Smooth muscle cell (in vitro differentiated cells): ENCODE results near the gene SGPP1. TPM values are rescaled to one million over a fixed set of nuclear protein-coding genes. Genes with fewer than 3 reads are reported as not detected.

Experiments
- DNase-seq: peaks from one replicate; lab custom pipeline; 2025; ENCODE audit not compliant: unreplicated experiment; lab: John Stamatoyannopoulos, UW
- H2AFZ ChIP-seq: fragments of 200-600 bp; sonication (generic); 2 replicates; pipeline ENCODE4 v1.6.0; 2016; ENCODE audit warnings: antibody characterized with exemption, low read depth, mild to moderate bottlenecking
- H3F3A ChIP-seq: fragments of 200-600 bp; sonication (generic); 2 replicates; pipeline ENCODE4 v1.6.0; 2017; ENCODE audit warnings: antibody characterized with exemption, low read depth
- H3K27ac ChIP-seq: fragments of 200-600 bp; sonication (generic); 2 replicates; pipeline ENCODE4 v1.5.1; 2016; ENCODE audit warnings: low read depth, mild to moderate bottlenecking
- H3K27me3 ChIP-seq: fragments of 200-600 bp; sonication (generic); 2 replicates; pipeline ENCODE4 v1.6.1; 2016; ENCODE audit warnings: low read depth, mild to moderate bottlenecking
- H3K36me3 ChIP-seq: fragments of 200-600 bp; sonication (generic); 2 replicates; pipeline ENCODE4 v1.5.1; 2016; ENCODE audit warnings: low read depth
- H3K4me1 ChIP-seq: fragments of 200-600 bp; sonication (generic); 2 replicates; pipeline ENCODE4 v1.5.1; 2016; ENCODE audit warnings: low read depth
- H3K4me2 ChIP-seq: fragments of 200-600 bp; sonication (generic); 2 replicates; pipeline ENCODE4 v1.6.0; 2016; ENCODE audit warnings: mild to moderate bottlenecking
- H3K4me3 ChIP-seq: fragments of 200-600 bp; sonication (generic); 2 replicates; pipeline ENCODE4 v1.5.1; 2016; ENCODE audit warnings: mild to moderate bottlenecking
- H3K79me2 ChIP-seq: fragments of 200-600 bp; sonication (generic); 2 replicates; pipeline ENCODE4 v1.6.0; 2016; ENCODE audit warnings: low read depth, mild to moderate bottlenecking
- H3K9ac ChIP-seq: fragments of 200-600 bp; sonication (generic); 2 replicates; pipeline ENCODE4 v1.6.0; 2016; ENCODE audit warnings: low read depth
- H3K9me3 ChIP-seq: fragments of 200-600 bp; sonication (generic); replicated peaks from 2 replicates; pipeline ENCODE4 v1.5.1; 2016; ENCODE audit warnings: low read depth
- H4K20me1 ChIP-seq: fragments of 200-600 bp; sonication (generic); 2 replicates; pipeline ENCODE4 v1.6.0; 2016; ENCODE audit warnings: low read depth
- CTCF ChIP-seq: fragments of 200-600 bp; sonication (generic); IDR thresholded peaks from 2 replicates; pipeline ENCODE4 v1.5.1; 2017; ENCODE audit warnings: borderline replicate concordance, mild to moderate bottlenecking, antibody characterized with exemption; ENCODE audit not compliant: insufficient read depth, poor library complexity, severe bottlenecking
- WGBS: methylation state at CpG from one replicate; pipeline ENCODE4 v1.1.7; 2016; ENCODE audit warnings: low lambda C conversion rate; 5-methylcytosine and 5-hydroxymethylcytosine counted together
- polyA plus RNA-seq: library from polyadenylated mRNA; unstranded; fragments of >200 nt; fragmentation: Nextera tagmentation; extraction: Ambion mirVana; gene quantifications from 2 replicates; pipeline ENCODE4 v1.2.1, GENCODE V29; 2016
- total RNA-seq: library from RNA; depleted of rRNA; stranded (reverse); fragments of >200 nt; gene quantifications from 2 replicates; pipeline ENCODE4 v1.2.3, GENCODE V29; 2014

The SGPP1 gene
- total and polyA plus RNA-seq, 2 experiments from 2014 or later = 16.0 to 25.8 TPM

GRCh38 chr14:63676615-63677014 lies 51.2 kb downstream of the SGPP1 start:
- no peak for TF ChIP-seq CTCF
- H3K27me3 ChIP-seq = no peaks in the 10 kb centered on the region
- H3K4me2 ChIP-seq = no peak overlapping the region
- H3K4me1 ChIP-seq = no peaks in the 10 kb centered on the region
- H3K9ac ChIP-seq = no peak overlapping the region
- DNase-seq = no peak
- no peaks in the 10 kb centered on the region for H3K79me2 ChIP-seq
- no peaks in the 10 kb centered on the region for H3K9me3 ChIP-seq
- H3F3A ChIP-seq = no peaks in the 10 kb centered on the region
- H3K4me3 ChIP-seq = no peak overlapping the region
- no peak overlapping the region for H3K27ac ChIP-seq
- H3K36me3 ChIP-seq = no peaks in the 10 kb centered on the region
- no peaks in the 10 kb centered on the region for H4K20me1 ChIP-seq
- WGBS = 98% methylated on average over 3 of the region's 3 CpGs
- no peak overlapping the region for H2AFZ ChIP-seq

DNA sequence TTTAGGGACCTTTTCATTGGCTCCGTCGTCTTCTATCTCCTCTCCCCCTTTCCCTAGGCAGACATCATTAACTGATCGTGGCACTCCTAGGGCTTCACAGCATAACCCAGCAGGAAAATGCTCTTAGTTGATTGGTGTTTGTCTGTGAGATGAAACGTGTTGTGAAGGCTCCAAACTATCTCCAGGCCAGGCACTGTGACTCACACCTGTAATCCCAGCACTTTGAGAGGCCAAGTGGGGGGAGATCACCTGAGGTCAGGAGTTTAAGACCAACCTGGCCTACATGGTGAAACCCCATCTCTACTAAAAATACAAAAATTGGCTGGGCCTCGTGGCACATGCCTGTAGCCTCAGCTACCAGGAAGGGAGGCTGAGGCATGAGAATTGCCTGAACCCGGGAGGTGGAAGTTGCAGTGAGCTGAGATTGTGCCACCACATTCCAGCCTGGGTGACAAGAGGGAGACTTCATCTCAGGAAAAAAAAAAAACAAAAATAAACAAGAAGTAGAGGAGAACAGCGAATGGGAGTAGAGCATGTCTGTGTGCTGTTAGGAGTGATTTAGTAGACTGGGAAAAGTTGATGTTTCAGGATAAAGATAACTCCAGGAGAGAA lies 53.9 kb downstream of the SGPP1 start:
- H3K4me1 ChIP-seq = no peaks in the 10 kb centered on the region
- no peaks in the 10 kb centered on the region for H4K20me1 ChIP-seq
- no peaks in the 10 kb centered on the region for H3K36me3 ChIP-seq
- WGBS = 67% methylated on average over 7 of the region's 7 CpGs
- H3K79me2 ChIP-seq = no peaks in the 10 kb centered on the region
- no peak for DNase-seq
- H3K27me3 ChIP-seq = no peaks in the 10 kb centered on the region
- no peak for TF ChIP-seq CTCF
- no peaks in the 10 kb centered on the region for H3F3A ChIP-seq
- H2AFZ ChIP-seq = no peak overlapping the region
- no peak overlapping the region for H3K27ac ChIP-seq
- no peak overlapping the region for H3K4me3 ChIP-seq
- H3K9ac ChIP-seq = no peak overlapping the region
- no peak overlapping the region for H3K4me2 ChIP-seq
- no peaks in the 10 kb centered on the region for H3K9me3 ChIP-seq

DNA sequence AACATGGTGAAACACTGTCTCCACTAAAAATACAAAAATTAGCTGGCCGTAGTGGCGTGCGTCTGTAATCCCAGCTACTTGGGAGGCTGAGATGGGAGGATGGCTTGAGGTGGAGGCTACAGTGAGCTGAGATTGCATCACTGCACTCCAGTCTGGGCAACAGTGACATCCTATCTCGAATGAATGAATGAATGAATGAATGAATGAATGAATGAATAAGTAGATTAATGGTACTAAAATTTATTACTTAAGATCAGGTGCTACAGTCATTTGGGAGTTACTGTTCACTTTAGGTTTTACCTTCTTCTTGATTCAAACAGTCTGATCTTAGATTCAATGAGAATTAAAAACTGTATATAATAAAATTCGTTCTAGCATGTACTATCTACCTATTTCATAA lies 54.6 kb downstream of the SGPP1 start:
- no peaks in the 10 kb centered on the region for H3K9me3 ChIP-seq
- H3K4me3 ChIP-seq = no peak overlapping the region
- H3K27ac ChIP-seq = no peak overlapping the region
- DNase-seq = no peak
- H3K4me2 ChIP-seq = no peak overlapping the region
- no peaks in the 10 kb centered on the region for H3K27me3 ChIP-seq
- no peaks in the 10 kb centered on the region for H3F3A ChIP-seq
- H4K20me1 ChIP-seq = no peaks in the 10 kb centered on the region
- no peaks in the 10 kb centered on the region for H3K79me2 ChIP-seq
- no peak for TF ChIP-seq CTCF
- 87% methylated on average over 5 of the region's 5 CpGs for WGBS
- H3K36me3 ChIP-seq = no peaks in the 10 kb centered on the region
- no peak overlapping the region for H2AFZ ChIP-seq
- no peaks in the 10 kb centered on the region for H3K4me1 ChIP-seq
- no peak overlapping the region for H3K9ac ChIP-seq
